HL-60 (cell line): ENCODE data around the gene TSC22D4.

Experiments used
- DNase-seq, 2 experiments: peaks; one replicate each; pipeline ENCODE4 v3.0.0-alpha.2; 2010 to 2020; ENCODE audit warnings: low read depth in 1 of 2, low spot score in 1 of 2
- H3K27ac ChIP-seq: fragments of 250-450 bp; sonication (Bioruptor Pico); replicated peaks from 2 replicates; pipeline ENCODE4 v1.5.1; 2020; ENCODE audit warnings: mild to moderate bottlenecking, moderate library complexity
- H3K27me3 ChIP-seq: fragments of 250-450 bp; sonication (Bioruptor Pico); 2 replicates; pipeline ENCODE4 v1.5.1; 2021; ENCODE audit warnings: mild to moderate bottlenecking, moderate library complexity; ENCODE audit not compliant: insufficient read depth, poor library complexity, severe bottlenecking
- H3K4me3 ChIP-seq: replicated peaks from 2 replicates; pipeline ENCODE4 v1.5.1; 2011; ENCODE audit warnings: mild to moderate bottlenecking, control low read depth, low read length; ENCODE audit not compliant: insufficient read depth
- GABPA ChIP-seq: IDR thresholded peaks from 2 replicates; pipeline ENCODE4 v1.6.1; 2012; ENCODE audit warnings: low read depth
- POLR2AphosphoS5 ChIP-seq: IDR thresholded peaks from 2 replicates; pipeline ENCODE4 v1.6.1; 2012; ENCODE audit warnings: low read depth
- SPI1 ChIP-seq: IDR thresholded peaks from 2 replicates; pipeline ENCODE4 v1.6.1; 2012; ENCODE audit warnings: low read depth, mild to moderate bottlenecking, borderline replicate concordance
- TF ChIP-seq, protein P1 (sequence below): IDR thresholded peaks from 2 replicates; pipeline ENCODE4 v1.6.1; 2012; ENCODE audit warnings: low read depth; ENCODE audit not compliant: insufficient replicate concordance
- TF ChIP-seq, protein P2 (sequence below): IDR thresholded peaks from one replicate; pipeline ENCODE4 v1.5.1; 2011; ENCODE audit warnings: low read length, control low read depth, inconsistent platforms; ENCODE audit not compliant: insufficient read depth

The TSC22D4 gene

DNA sequence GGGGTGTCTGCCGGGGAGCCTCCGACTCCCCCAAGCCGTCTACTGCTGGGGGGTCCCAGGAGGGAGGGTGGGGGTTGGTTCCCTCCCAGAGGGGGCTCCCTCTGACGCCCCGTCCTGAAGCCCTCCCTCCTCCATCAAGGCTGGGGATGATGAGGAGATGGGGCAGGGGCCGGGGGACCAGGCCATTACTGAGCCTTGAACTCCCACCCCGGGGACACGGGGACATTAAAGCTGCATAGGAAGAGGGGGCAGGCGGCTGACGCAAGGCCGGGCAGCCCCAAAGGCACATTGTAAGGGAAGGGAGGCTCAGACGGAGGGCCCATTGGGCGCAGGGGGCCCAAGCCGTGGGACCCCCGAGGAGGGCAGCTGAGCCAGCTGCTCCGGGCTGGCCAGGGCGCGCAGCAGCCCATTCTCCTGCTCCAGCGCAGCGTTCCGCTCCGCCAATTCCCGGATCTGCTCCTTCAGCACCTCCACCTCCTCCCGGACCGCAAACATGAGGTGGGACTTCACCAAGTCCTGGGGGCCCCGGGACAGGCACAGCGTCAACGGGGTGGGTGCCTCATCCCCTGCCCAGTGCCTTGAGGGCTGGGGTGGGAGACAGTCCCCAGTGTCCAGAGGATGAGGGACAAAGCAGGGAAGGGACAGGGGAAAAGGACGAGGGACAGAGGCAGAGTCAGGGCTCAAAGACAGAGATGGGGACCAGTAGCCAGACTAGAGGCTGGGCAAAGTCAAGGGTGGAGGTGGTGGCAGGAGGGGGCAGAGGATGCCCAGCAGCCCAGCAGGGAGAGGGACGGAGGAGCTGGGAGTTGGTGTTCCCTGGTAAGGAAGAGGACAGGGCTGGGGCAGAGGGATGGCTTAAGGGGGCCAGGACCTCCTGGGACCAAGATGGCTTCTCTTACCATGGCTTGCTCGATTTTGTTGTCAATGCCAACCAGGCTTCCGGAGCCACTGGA is 12.1 kb downstream of the TSC22D4 start:
- Histone ChIP-seq H3K4me3 (no peak overlapping the region), H3K27me3 (no peaks in the 10 kb centered on the region), H3K27ac (no peak overlapping the region)
- DNase-seq = no peak
- TF ChIP-seq SPI1 = no peak
- TF ChIP-seq, protein P1, sequence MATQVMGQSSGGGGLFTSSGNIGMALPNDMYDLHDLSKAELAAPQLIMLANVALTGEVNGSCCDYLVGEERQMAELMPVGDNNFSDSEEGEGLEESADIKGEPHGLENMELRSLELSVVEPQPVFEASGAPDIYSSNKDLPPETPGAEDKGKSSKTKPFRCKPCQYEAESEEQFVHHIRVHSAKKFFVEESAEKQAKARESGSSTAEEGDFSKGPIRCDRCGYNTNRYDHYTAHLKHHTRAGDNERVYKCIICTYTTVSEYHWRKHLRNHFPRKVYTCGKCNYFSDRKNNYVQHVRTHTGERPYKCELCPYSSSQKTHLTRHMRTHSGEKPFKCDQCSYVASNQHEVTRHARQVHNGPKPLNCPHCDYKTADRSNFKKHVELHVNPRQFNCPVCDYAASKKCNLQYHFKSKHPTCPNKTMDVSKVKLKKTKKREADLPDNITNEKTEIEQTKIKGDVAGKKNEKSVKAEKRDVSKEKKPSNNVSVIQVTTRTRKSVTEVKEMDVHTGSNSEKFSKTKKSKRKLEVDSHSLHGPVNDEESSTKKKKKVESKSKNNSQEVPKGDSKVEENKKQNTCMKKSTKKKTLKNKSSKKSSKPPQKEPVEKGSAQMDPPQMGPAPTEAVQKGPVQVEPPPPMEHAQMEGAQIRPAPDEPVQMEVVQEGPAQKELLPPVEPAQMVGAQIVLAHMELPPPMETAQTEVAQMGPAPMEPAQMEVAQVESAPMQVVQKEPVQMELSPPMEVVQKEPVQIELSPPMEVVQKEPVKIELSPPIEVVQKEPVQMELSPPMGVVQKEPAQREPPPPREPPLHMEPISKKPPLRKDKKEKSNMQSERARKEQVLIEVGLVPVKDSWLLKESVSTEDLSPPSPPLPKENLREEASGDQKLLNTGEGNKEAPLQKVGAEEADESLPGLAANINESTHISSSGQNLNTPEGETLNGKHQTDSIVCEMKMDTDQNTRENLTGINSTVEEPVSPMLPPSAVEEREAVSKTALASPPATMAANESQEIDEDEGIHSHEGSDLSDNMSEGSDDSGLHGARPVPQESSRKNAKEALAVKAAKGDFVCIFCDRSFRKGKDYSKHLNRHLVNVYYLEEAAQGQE = no peak
- TF ChIP-seq, protein P2, sequence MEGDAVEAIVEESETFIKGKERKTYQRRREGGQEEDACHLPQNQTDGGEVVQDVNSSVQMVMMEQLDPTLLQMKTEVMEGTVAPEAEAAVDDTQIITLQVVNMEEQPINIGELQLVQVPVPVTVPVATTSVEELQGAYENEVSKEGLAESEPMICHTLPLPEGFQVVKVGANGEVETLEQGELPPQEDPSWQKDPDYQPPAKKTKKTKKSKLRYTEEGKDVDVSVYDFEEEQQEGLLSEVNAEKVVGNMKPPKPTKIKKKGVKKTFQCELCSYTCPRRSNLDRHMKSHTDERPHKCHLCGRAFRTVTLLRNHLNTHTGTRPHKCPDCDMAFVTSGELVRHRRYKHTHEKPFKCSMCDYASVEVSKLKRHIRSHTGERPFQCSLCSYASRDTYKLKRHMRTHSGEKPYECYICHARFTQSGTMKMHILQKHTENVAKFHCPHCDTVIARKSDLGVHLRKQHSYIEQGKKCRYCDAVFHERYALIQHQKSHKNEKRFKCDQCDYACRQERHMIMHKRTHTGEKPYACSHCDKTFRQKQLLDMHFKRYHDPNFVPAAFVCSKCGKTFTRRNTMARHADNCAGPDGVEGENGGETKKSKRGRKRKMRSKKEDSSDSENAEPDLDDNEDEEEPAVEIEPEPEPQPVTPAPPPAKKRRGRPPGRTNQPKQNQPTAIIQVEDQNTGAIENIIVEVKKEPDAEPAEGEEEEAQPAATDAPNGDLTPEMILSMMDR = no peak
- TF ChIP-seq GABPA = no peak
- TF ChIP-seq POLR2AphosphoS5 = no peak

DNA sequence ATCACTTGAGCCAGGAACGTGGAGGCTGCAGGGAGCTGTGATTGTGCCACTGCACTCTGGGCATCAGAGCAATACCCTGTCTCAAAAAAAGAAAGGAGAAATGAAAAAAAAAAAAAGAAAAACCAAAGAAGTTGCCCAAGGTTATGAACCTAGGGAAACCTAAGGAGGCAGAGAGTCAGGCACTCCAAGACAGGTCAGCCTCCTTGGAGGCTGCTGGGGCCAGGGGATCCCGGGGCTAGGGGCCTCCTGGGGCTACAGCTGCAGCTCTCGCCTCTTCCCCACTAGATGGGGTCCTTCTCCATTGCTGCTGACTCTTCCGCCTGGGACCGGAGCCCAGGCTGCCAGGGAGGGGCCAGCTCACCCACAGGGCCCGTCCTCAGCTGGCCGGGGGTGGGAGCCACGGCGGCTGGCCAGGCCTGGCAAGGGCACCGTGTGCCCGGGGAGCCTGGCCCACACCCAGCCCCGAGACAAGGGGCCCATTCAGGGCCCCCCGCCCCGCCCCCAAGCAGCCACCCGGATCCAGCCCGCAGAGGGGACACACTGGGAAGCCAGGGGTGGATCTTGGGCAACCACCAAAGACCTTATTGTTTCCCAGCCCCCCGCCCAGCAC is 13.2 kb downstream of the TSC22D4 start:
- no peak for DNase-seq
- Histone ChIP-seq H3K27me3 (no peaks in the 10 kb centered on the region), H3K27ac (no peak overlapping the region), H3K4me3 (no peak overlapping the region)
- TF ChIP-seq SPI1 = no peak

DNA sequence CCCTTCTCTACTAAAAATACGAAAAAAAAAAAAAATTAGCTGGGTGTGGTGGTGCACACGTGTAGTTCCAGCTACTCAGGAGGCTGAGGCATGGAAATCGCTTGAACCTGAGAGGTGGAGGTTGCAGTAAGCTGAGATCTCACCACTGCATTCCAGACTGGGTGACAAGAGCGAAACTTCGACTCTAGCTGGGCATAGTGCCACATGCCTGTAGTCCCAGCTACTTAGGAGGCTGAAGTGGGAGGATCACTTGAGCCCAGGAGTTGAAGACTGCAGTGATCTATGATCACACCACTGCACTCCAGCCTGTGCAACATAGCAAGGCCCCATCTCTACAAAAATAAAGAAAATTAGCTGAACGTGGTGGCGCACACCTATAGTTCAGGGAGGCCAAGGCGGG is 13.7 kb downstream of the TSC22D4 start:
- H3K27me3 ChIP-seq = no peaks in the 10 kb centered on the region
- TF ChIP-seq, protein P2 = no peak
- TF ChIP-seq SPI1 = no peak
- TF ChIP-seq POLR2AphosphoS5 = no peak
- TF ChIP-seq, protein P1 = no peak
- TF ChIP-seq GABPA = no peak
- no peak overlapping the region for H3K4me3 ChIP-seq
- H3K27ac ChIP-seq = no peak overlapping the region
- no peak for DNase-seq

DNA sequence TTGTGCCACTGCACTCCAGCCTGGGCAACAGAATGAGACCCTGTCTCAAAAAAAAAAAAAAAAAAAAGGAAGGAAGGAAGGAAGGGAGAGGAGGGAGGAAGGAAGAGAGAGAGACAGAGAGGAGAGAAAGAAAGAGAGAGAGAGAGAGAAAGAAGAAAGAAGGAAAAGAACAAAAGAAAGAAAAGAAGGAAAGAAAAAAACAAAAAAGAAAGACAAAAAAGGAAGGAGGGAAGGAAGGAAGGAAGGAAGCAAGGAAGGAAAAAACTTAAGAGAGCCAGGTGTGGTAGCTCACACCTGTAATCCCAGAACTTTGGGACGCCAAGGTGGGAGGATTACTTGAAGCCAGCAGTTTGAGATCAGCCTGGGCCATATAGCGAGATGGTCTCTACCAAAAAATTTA is 14.2 kb downstream of the TSC22D4 start:
- Histone ChIP-seq H3K27ac (no peak overlapping the region), H3K4me3 (no peak overlapping the region), H3K27me3 (no peaks in the 10 kb centered on the region)
- no peak for TF ChIP-seq GABPA
- no peak for TF ChIP-seq SPI1
- TF ChIP-seq, protein P1 = no peak
- TF ChIP-seq POLR2AphosphoS5 = no peak
- TF ChIP-seq, protein P2 = no peak
- no peak for DNase-seq
